DOHH2 (cell line): ENCODE measurements around the gene FNDC3B.

ENCODE experiments used
- H3F3A ChIP-seq: fragments of 200-600 bp; sonication (generic), shearing (Covaris generic); 2 replicates; pipeline ENCODE4 v1.6.0; 2016; ENCODE audit warnings: antibody characterized with exemption, mild to moderate bottlenecking; ENCODE audit not compliant: control insufficient read depth, insufficient read depth
- H3K27ac ChIP-seq: fragments of 200-600 bp; sonication (generic); 2 replicates; pipeline ENCODE4 v1.5.1; 2014; ENCODE audit warnings: low read depth, mild to moderate bottlenecking, low read length, moderate library complexity
- H3K27me3 ChIP-seq: fragments of 200-600 bp; sonication (generic); 2 replicates; pipeline ENCODE4 v1.6.1; 2014; ENCODE audit warnings: mild to moderate bottlenecking, low read length, mixed read lengths; ENCODE audit not compliant: control insufficient read depth
- H3K36me3 ChIP-seq: fragments of 200-600 bp; sonication (generic); 2 replicates; pipeline ENCODE4 v1.6.1; 2014; ENCODE audit warnings: mild to moderate bottlenecking, low read length, moderate library complexity, mixed read lengths; ENCODE audit not compliant: control insufficient read depth
- H3K4me1 ChIP-seq: fragments of 200-600 bp; sonication (generic); 2 replicates; pipeline ENCODE4 v1.6.1; 2014; ENCODE audit warnings: mild to moderate bottlenecking, low read length, mixed read lengths; ENCODE audit not compliant: control insufficient read depth
- H3K4me2 ChIP-seq: fragments of 200-600 bp; sonication (generic); 2 replicates; pipeline ENCODE4 v1.6.0; 2014; ENCODE audit warnings: mild to moderate bottlenecking, low read length, moderate library complexity
- H3K4me3 ChIP-seq: fragments of 200-600 bp; sonication (generic); 2 replicates; pipeline ENCODE4 v1.5.1; 2014; ENCODE audit warnings: mild to moderate bottlenecking, low read length, mixed read lengths
- H3K79me2 ChIP-seq: fragments of 200-600 bp; sonication (generic); 2 replicates; pipeline ENCODE4 v1.6.1; 2014; ENCODE audit warnings: mild to moderate bottlenecking, low read length, mixed read lengths; ENCODE audit not compliant: control insufficient read depth
- H3K9me2 ChIP-seq: fragments of 200-600 bp; sonication (generic); replicated peaks from 2 replicates; pipeline ENCODE4 v1.6.1; 2014; ENCODE audit warnings: mild to moderate bottlenecking, low read length, mixed read lengths; ENCODE audit not compliant: control insufficient read depth
- H3K9me3 ChIP-seq: fragments of 200-600 bp; sonication (generic); 2 replicates; pipeline ENCODE4 v1.6.1; 2014; ENCODE audit warnings: antibody characterized with exemption, low read length, mixed read lengths; ENCODE audit not compliant: control insufficient read depth, insufficient read depth
- H4K20me1 ChIP-seq: fragments of 200-600 bp; sonication (generic); 2 replicates; pipeline ENCODE4 v1.6.0; 2014; ENCODE audit warnings: low read depth, mild to moderate bottlenecking, antibody characterized with exemption, low read length, moderate library complexity; ENCODE audit not compliant: control insufficient read depth, insufficient read depth
- CTCF ChIP-seq: fragments of 200-600 bp; sonication (generic); IDR thresholded peaks from one replicate; pipeline ENCODE4 v1.5.1; 2014; ENCODE audit warnings: antibody characterized with exemption, mild to moderate bottlenecking, low read depth, low read length; ENCODE audit not compliant: poor library complexity, severe bottlenecking
- EZH2phosphoT487 ChIP-seq: fragments of 200-600 bp; sonication (generic); IDR thresholded peaks from 2 replicates; pipeline ENCODE4 v1.6.1; 2017; ENCODE audit warnings: borderline replicate concordance, mild to moderate bottlenecking, antibody characterized with exemption, low read length, moderate library complexity, mixed read lengths

FNDC3B gene

GRCh38 chr3:172080503-172080902 is 41.1 kb downstream of the FNDC3B start:
- Histone ChIP-seq H3K4me2 (no peak overlapping the region), H3K79me2 (no peaks in the 10 kb centered on the region), H3F3A (no peaks in the 10 kb centered on the region)

GRCh38 chr3:172082269-172082668 is 42.9 kb downstream of the FNDC3B start:
- H3K4me2 ChIP-seq = no peak overlapping the region
- no peaks in the 10 kb centered on the region for H3K4me1 ChIP-seq
- no peaks in the 10 kb centered on the region for H3F3A ChIP-seq
- no peak overlapping the region for H3K4me3 ChIP-seq
- no peaks in the 10 kb centered on the region for H3K9me2 ChIP-seq
- H4K20me1 ChIP-seq = no peaks in the 10 kb centered on the region
- no peak overlapping the region for H3K27ac ChIP-seq
- no peaks in the 10 kb centered on the region for H3K36me3 ChIP-seq
- no peaks in the 10 kb centered on the region for H3K9me3 ChIP-seq
- no peaks in the 10 kb centered on the region for H3K79me2 ChIP-seq
- no peaks in the 10 kb centered on the region for H3K27me3 ChIP-seq
- TF ChIP-seq CTCF (no peak), EZH2phosphoT487 (no peak)

More at GRCh38 chr3:172080503-172080902, 41.1 kb downstream of the FNDC3B start:
- Histone ChIP-seq H3K9me2 (no peaks in the 10 kb centered on the region), H3K27me3 (no peaks in the 10 kb centered on the region), H3K27ac (no peak overlapping the region), H3K36me3 (no peaks in the 10 kb centered on the region), H3K4me1 (no peaks in the 10 kb centered on the region), H3K4me3 (no peak overlapping the region), H3K9me3 (no peaks in the 10 kb centered on the region), H4K20me1 (no peaks in the 10 kb centered on the region)
- TF ChIP-seq EZH2phosphoT487 (no peak), CTCF (no peak)

DNA sequence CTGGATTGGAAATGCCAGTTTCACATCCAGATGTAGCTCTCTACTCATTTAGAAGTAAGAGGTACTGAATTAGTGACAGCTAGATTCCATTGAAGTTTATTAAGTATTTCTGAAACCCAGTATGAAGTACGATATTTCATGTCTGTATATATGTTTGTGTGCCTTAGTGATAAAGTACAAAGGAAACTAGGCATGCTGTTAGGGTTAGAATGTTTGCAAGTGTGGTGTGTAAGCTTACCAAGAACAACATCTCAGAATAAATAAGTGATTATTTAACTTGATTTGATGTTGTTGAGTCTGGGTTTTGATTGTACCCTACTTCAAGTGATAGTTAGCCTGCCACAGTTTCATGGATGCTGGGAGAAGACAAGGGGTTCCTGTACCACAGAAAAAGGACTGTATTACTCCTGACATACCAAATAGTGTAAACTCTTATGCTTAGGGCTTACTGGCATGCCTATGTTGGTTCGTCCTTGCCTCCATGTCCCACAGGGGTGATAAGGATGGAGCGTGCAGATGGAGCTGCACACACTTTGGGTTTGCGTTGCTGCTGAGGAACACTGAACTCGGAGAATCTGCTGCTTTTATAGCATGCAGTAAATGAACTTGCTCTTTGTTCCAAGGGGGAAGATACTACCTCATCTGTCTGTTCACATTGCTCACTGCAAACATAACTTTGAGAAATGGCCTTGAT is 43.6 kb downstream of the FNDC3B start:
- Histone ChIP-seq H3F3A (no peaks in the 10 kb centered on the region), H3K27me3 (no peaks in the 10 kb centered on the region), H3K9me3 (no peaks in the 10 kb centered on the region), H3K79me2 (no peaks in the 10 kb centered on the region), H3K36me3 (no peaks in the 10 kb centered on the region), H3K27ac (no peak overlapping the region), H3K4me2 (no peak overlapping the region), H4K20me1 (no peaks in the 10 kb centered on the region), H3K9me2 (no peaks in the 10 kb centered on the region), H3K4me1 (0 out of 2 replicates have a peak, but pooled peaks cover under 1% of the 10 kb centered on the region), H3K4me3 (no peak overlapping the region)
- TF ChIP-seq EZH2phosphoT487 (no peak), CTCF (no peak)
